Measurements from ENCODE around the gene EXOC3L4.
"Not testable (repeated sequence)": the region's sequence is repeated elsewhere in the genome, so short reads cannot be mapped to it uniquely, and the experiment has no call there.

DNA sequence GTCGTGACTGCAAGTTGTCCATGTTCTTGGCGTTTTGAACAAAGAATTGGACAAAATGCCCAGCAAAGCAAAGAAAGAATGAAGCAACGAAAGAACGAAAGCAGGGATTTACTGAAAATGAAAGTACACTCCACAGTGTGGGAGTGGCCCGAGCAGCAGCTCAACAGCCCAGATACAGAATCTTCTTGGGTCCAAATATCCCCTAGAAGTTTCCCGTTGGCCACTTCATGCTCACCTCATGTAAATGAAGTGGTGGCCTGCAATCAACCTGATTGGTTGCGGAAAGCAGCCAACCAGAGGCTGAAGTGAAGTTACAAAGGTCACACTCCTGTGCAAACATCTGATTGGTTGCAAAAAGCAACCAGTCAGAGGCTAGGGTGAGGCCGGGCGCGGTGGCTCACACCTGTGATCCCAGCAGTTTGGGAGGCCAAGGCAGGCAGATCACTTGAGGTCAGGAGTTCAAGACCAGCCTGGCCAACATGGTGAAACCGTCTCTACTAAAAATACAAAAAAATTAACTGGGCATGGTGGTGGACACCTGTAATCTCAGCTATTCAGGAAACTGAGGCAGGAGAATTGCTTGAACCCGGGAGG is 20.7 kb downstream of the EXOC3L4 start:
- not testable (repeated sequence) for TF ChIP-seq CTCF, EZH2phosphoT487, EZH2 (IDR thresholded peaks at IDR 0.05)
